GM13976 (cell line): ENCODE measurements around the gene DYNLRB1.

ENCODE experiments used
- DNase-seq: peaks from one replicate; pipeline ENCODE4 v3.0.0; 2012; ENCODE audit warnings: low spot score
- CTCF ChIP-seq: IDR thresholded peaks from 2 replicates; pipeline ENCODE4 v1.5.1; 2012; ENCODE audit warnings: borderline replicate concordance, mild to moderate bottlenecking; ENCODE audit not compliant: insufficient read depth; ENCODE audit errors: extremely low read depth, missing control alignments, control extremely low read depth
- in situ Hi-C: fragments of 300-500 bp; cut with MboI; formaldehyde crosslinking; loops from one replicate; pipeline ENCODE4 v1.12.0; 2022; ENCODE audit warnings: low sequenced_read_pairs, mixed read lengths, inconsistent platforms; ENCODE audit not compliant: unreplicated experiment

Gene DYNLRB1

GRCh38 chr20:34528921-34529297, 12.7 kb downstream of the DYNLRB1 start:
- no peak for TF ChIP-seq CTCF
- in situ Hi-C loops, result no loop called here
- no peak for DNase-seq

GRCh38 chr20:34529742-34530141, 13.5 kb downstream of the DYNLRB1 start:
- in situ Hi-C loops, result loop anchor here (10.0 kb wide), 2 partner anchors 175 to 235 kb away; partner anchors contain the start of gene TP53INP2
- TF ChIP-seq CTCF, result no peak
- DNase-seq, result no peak

- in situ Hi-C loops, result loop anchor here (10.0 kb wide), 2 partner anchors 174 to 234 kb away; partner anchors contain the start of gene TP53INP2
- DNase-seq, result no peak
Observed at GRCh38 chr20:34530342-34530741, 14.1 kb downstream of the DYNLRB1 start.

GRCh38 chr20:34531608-34532265, 15.5 kb downstream of the DYNLRB1 start:
- no peak for TF ChIP-seq CTCF
- in situ Hi-C loops, result loop anchor here (10.0 kb wide), 2 partner anchors 173 to 233 kb away; partner anchors contain the start of gene TP53INP2
- DNase-seq, result no peak

More at GRCh38 chr20:34530342-34530741, 14.1 kb downstream of the DYNLRB1 start:
- no peak for TF ChIP-seq CTCF

GRCh38 chr20:34532320-34532719, 16.1 kb downstream of the DYNLRB1 start:
- in situ Hi-C loops, result loop anchor here (10.0 kb wide), 2 partner anchors 172 to 232 kb away; partner anchors contain the start of gene TP53INP2
- TF ChIP-seq CTCF, result no peak
- DNase-seq, result no peak

- DNase-seq, result no peak
- in situ Hi-C loops, result loop anchor here (10.0 kb wide), 2 partner anchors 172 to 232 kb away; partner anchors contain the start of gene TP53INP2
- TF ChIP-seq CTCF, result no peak
Observed at GRCh38 chr20:34532756-34533155, 16.5 kb downstream of the DYNLRB1 start.
